ENCODE results near the gene STAM.

Gene STAM

GRCh38 chr10:17758200-17758599 lies 114.2 kb downstream of the STAM start:
- in situ Hi-C loops (cut with MboI; ENCODE audit: low sequenced_read_pairs): no loop called here

DNA sequence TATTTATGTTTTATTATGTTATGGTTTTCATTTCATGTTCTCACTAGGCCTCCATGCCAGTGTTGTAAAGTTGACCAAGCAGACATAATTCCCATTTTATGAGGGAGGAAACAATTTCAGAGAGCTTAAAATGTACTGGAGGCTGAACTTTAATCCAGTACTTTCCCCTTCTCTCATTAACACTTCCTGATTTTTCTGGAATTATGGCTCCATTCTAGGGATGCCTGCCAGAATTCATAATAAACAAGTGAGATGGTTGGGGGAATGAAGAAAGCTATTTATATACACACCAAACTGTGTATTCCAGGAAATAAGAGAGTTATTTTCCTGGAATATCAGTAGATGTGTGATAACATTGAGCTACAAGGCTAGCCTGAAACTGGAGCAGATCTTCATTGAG lies 114.9 kb downstream of the STAM start:
- in situ Hi-C loops (cut with MboI; ENCODE audit: low sequenced_read_pairs): no loop called here

DNA sequence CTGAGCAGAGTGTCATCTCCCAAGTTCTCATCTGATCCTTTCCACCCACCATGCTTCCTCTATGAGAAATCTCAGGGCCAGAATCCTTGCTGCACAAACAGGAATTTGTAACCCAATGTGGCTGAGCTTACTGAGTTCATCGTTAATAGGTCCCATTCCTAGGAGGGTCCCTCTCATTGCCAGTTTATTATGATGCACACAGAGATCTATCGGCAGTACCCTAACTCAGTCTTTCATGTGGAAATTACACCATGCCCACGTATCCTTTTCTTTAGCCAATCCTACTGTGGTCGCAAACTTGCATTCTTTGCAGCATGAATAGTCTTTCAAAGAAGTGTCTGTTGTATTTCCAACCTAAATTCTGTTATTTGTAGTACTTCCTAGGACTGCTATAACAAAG lies 120.2 kb downstream of the STAM start:
- in situ Hi-C loops (cut with MboI; ENCODE audit: low sequenced_read_pairs): no loop called here

- in situ Hi-C loops (cut with MboI; ENCODE audit: low sequenced_read_pairs): no loop called here
Measured at GRCh38 chr10:17765602-17766001, 121.7 kb downstream of the STAM start.

Data from HL-60/S4 treated with phorbol 12-myristate 13-acetate at 8.2 ng/mL for 4 days and 3 days (cell line).